ENCODE data around the gene CHAF1B.

Gene CHAF1B

GRCh38 chr21:36423771-36424433 lies 38.7 kb downstream of the CHAF1B start:
- H3K36me3 ChIP-seq (ENCODE audit: control insufficient read depth in 2 of 2, insufficient read depth in 2 of 2, low read length in 2 of 2) = no peaks in the 10 kb centered on the region
- H3K9me3 ChIP-seq (ENCODE audit: control insufficient read depth in 2 of 2, low read length in 2 of 2) = no peaks in the 10 kb centered on the region
- H3K4me3 ChIP-seq (ENCODE audit: low read length in 2 of 2) = no peak overlapping the region

GRCh38 chr21:36424592-36424991 lies 39.4 kb downstream of the CHAF1B start:
- H3K27ac ChIP-seq (ENCODE audit: low read depth in 2 of 2, low read length in 2 of 2) = no peak overlapping the region
- H3K9me3 ChIP-seq (ENCODE audit: control insufficient read depth in 2 of 2, low read length in 2 of 2) = no peaks in the 10 kb centered on the region
- H3K27me3 ChIP-seq (ENCODE audit: control insufficient read depth in 2 of 2, insufficient read depth in 2 of 2, low read length in 2 of 2) = no peaks in the 10 kb centered on the region
- no peaks in the 10 kb centered on the region for H3K4me1 ChIP-seq (ENCODE audit: control insufficient read depth in 2 of 2, insufficient read depth in 2 of 2, low read length in 2 of 2)
- H3K4me3 ChIP-seq (ENCODE audit: low read length in 2 of 2) = no peak overlapping the region
- no peaks in the 10 kb centered on the region for H3K36me3 ChIP-seq (ENCODE audit: control insufficient read depth in 2 of 2, insufficient read depth in 2 of 2, low read length in 2 of 2)
- H3K9ac ChIP-seq (ENCODE audit: low read depth in 1 of 2, low read length in 2 of 2) = no peak overlapping the region

More at GRCh38 chr21:36423771-36424433, 38.7 kb downstream of the CHAF1B start:
- Histone ChIP-seq H3K27ac (ENCODE audit: low read depth in 2 of 2, low read length in 2 of 2) (no peak overlapping the region), H3K27me3 (ENCODE audit: control insufficient read depth in 2 of 2, insufficient read depth in 2 of 2, low read length in 2 of 2) (no peaks in the 10 kb centered on the region), H3K4me1 (ENCODE audit: control insufficient read depth in 2 of 2, insufficient read depth in 2 of 2, low read length in 2 of 2) (no peaks in the 10 kb centered on the region), H3K9ac (ENCODE audit: low read depth in 1 of 2, low read length in 2 of 2) (no peak overlapping the region)

GRCh38 chr21:36425286-36425685 lies 40.1 kb downstream of the CHAF1B start:
- Histone ChIP-seq H3K4me3 (ENCODE audit: low read length in 2 of 2) (no peak overlapping the region), H3K9me3 (ENCODE audit: control insufficient read depth in 2 of 2, low read length in 2 of 2) (no peaks in the 10 kb centered on the region), H3K36me3 (ENCODE audit: control insufficient read depth in 2 of 2, insufficient read depth in 2 of 2, low read length in 2 of 2) (no peaks in the 10 kb centered on the region), H3K27me3 (ENCODE audit: control insufficient read depth in 2 of 2, insufficient read depth in 2 of 2, low read length in 2 of 2) (no peaks in the 10 kb centered on the region), H3K4me1 (ENCODE audit: control insufficient read depth in 2 of 2, insufficient read depth in 2 of 2, low read length in 2 of 2) (no peaks in the 10 kb centered on the region), H3K9ac (ENCODE audit: low read depth in 1 of 2, low read length in 2 of 2) (no peak overlapping the region), H3K27ac (ENCODE audit: low read depth in 2 of 2, low read length in 2 of 2) (no peak overlapping the region)

- Histone ChIP-seq H3K27ac (ENCODE audit: low read depth in 2 of 2, low read length in 2 of 2) (no peak overlapping the region), H3K4me3 (ENCODE audit: low read length in 2 of 2) (no peak overlapping the region), H3K4me1 (ENCODE audit: control insufficient read depth in 2 of 2, insufficient read depth in 2 of 2, low read length in 2 of 2) (no peaks in the 10 kb centered on the region), H3K36me3 (ENCODE audit: control insufficient read depth in 2 of 2, insufficient read depth in 2 of 2, low read length in 2 of 2) (no peaks in the 10 kb centered on the region), H3K27me3 (ENCODE audit: control insufficient read depth in 2 of 2, insufficient read depth in 2 of 2, low read length in 2 of 2) (no peaks in the 10 kb centered on the region), H3K9me3 (ENCODE audit: control insufficient read depth in 2 of 2, low read length in 2 of 2) (no peaks in the 10 kb centered on the region), H3K9ac (ENCODE audit: low read depth in 1 of 2, low read length in 2 of 2) (no peak overlapping the region)
These were observed 42.3 kb downstream of the CHAF1B start for GRCh38 chr21:36427502-36427901.

- Histone ChIP-seq H3K9me3 (ENCODE audit: control insufficient read depth in 2 of 2, low read length in 2 of 2) (no peaks in the 10 kb centered on the region), H3K27ac (ENCODE audit: low read depth in 2 of 2, low read length in 2 of 2) (no peak overlapping the region), H3K36me3 (ENCODE audit: control insufficient read depth in 2 of 2, insufficient read depth in 2 of 2, low read length in 2 of 2) (no peaks in the 10 kb centered on the region), H3K4me1 (ENCODE audit: control insufficient read depth in 2 of 2, insufficient read depth in 2 of 2, low read length in 2 of 2) (no peaks in the 10 kb centered on the region), H3K27me3 (ENCODE audit: control insufficient read depth in 2 of 2, insufficient read depth in 2 of 2, low read length in 2 of 2) (no peaks in the 10 kb centered on the region), H3K4me3 (ENCODE audit: low read length in 2 of 2) (no peak overlapping the region), H3K9ac (ENCODE audit: low read depth in 1 of 2, low read length in 2 of 2) (peak overlapping the region in 1 of 2 donors; percentile 41)
These were observed 43.7 kb downstream of the CHAF1B start for GRCh38 chr21:36428761-36429432.

GRCh38 chr21:36429947-36430546 lies 44.9 kb downstream of the CHAF1B start:
- no peaks in the 10 kb centered on the region for H3K36me3 ChIP-seq (ENCODE audit: control insufficient read depth in 2 of 2, insufficient read depth in 2 of 2, low read length in 2 of 2)
- no peaks in the 10 kb centered on the region for H3K27me3 ChIP-seq (ENCODE audit: control insufficient read depth in 2 of 2, insufficient read depth in 2 of 2, low read length in 2 of 2)
- H3K4me3 ChIP-seq (ENCODE audit: low read length in 2 of 2) = peak overlapping the region in 1 of 2 donors; percentile 51
- H3K27ac ChIP-seq (ENCODE audit: low read depth in 2 of 2, low read length in 2 of 2) = no peak overlapping the region
- no peak overlapping the region for H3K9ac ChIP-seq (ENCODE audit: low read depth in 1 of 2, low read length in 2 of 2)
- H3K4me1 ChIP-seq (ENCODE audit: control insufficient read depth in 2 of 2, insufficient read depth in 2 of 2, low read length in 2 of 2) = no peaks in the 10 kb centered on the region
- H3K9me3 ChIP-seq (ENCODE audit: control insufficient read depth in 2 of 2, low read length in 2 of 2) = no peaks in the 10 kb centered on the region

GRCh38 chr21:36430841-36431240 lies 45.6 kb downstream of the CHAF1B start:
- H3K4me1 ChIP-seq (ENCODE audit: control insufficient read depth in 2 of 2, insufficient read depth in 2 of 2, low read length in 2 of 2) = no peaks in the 10 kb centered on the region
- no peak overlapping the region for H3K9ac ChIP-seq (ENCODE audit: low read depth in 1 of 2, low read length in 2 of 2)
- no peak overlapping the region for H3K4me3 ChIP-seq (ENCODE audit: low read length in 2 of 2)
- no peaks in the 10 kb centered on the region for H3K27me3 ChIP-seq (ENCODE audit: control insufficient read depth in 2 of 2, insufficient read depth in 2 of 2, low read length in 2 of 2)
- H3K27ac ChIP-seq (ENCODE audit: low read depth in 2 of 2, low read length in 2 of 2) = no peak overlapping the region
- H3K36me3 ChIP-seq (ENCODE audit: control insufficient read depth in 2 of 2, insufficient read depth in 2 of 2, low read length in 2 of 2) = no peaks in the 10 kb centered on the region
- no peaks in the 10 kb centered on the region for H3K9me3 ChIP-seq (ENCODE audit: control insufficient read depth in 2 of 2, low read length in 2 of 2)

GRCh38 chr21:36431252-36431651 lies 46.1 kb downstream of the CHAF1B start:
- Histone ChIP-seq H3K9ac (ENCODE audit: low read depth in 1 of 2, low read length in 2 of 2) (no peak overlapping the region), H3K4me3 (ENCODE audit: low read length in 2 of 2) (no peak overlapping the region), H3K4me1 (ENCODE audit: control insufficient read depth in 2 of 2, insufficient read depth in 2 of 2, low read length in 2 of 2) (no peaks in the 10 kb centered on the region), H3K27ac (ENCODE audit: low read depth in 2 of 2, low read length in 2 of 2) (no peak overlapping the region), H3K36me3 (ENCODE audit: control insufficient read depth in 2 of 2, insufficient read depth in 2 of 2, low read length in 2 of 2) (no peaks in the 10 kb centered on the region), H3K27me3 (ENCODE audit: control insufficient read depth in 2 of 2, insufficient read depth in 2 of 2, low read length in 2 of 2) (no peaks in the 10 kb centered on the region), H3K9me3 (ENCODE audit: control insufficient read depth in 2 of 2, low read length in 2 of 2) (no peaks in the 10 kb centered on the region)

- Histone ChIP-seq H3K4me3 (ENCODE audit: low read length in 2 of 2) (no peak overlapping the region), H3K9me3 (ENCODE audit: control insufficient read depth in 2 of 2, low read length in 2 of 2) (no peaks in the 10 kb centered on the region), H3K27ac (ENCODE audit: low read depth in 2 of 2, low read length in 2 of 2) (no peak overlapping the region), H3K4me1 (ENCODE audit: control insufficient read depth in 2 of 2, insufficient read depth in 2 of 2, low read length in 2 of 2) (no peaks in the 10 kb centered on the region), H3K36me3 (ENCODE audit: control insufficient read depth in 2 of 2, insufficient read depth in 2 of 2, low read length in 2 of 2) (no peaks in the 10 kb centered on the region), H3K9ac (ENCODE audit: low read depth in 1 of 2, low read length in 2 of 2) (no peak overlapping the region), H3K27me3 (ENCODE audit: control insufficient read depth in 2 of 2, insufficient read depth in 2 of 2, low read length in 2 of 2) (no peaks in the 10 kb centered on the region)
These were observed 48.0 kb downstream of the CHAF1B start for GRCh38 chr21:36433059-36433709.

GRCh38 chr21:36434144-36434543 lies 49.0 kb downstream of the CHAF1B start:
- Histone ChIP-seq H3K4me3 (ENCODE audit: low read length in 2 of 2) (no peak overlapping the region), H3K4me1 (ENCODE audit: control insufficient read depth in 2 of 2, insufficient read depth in 2 of 2, low read length in 2 of 2) (no peaks in the 10 kb centered on the region), H3K27me3 (ENCODE audit: control insufficient read depth in 2 of 2, insufficient read depth in 2 of 2, low read length in 2 of 2) (no peaks in the 10 kb centered on the region), H3K36me3 (ENCODE audit: control insufficient read depth in 2 of 2, insufficient read depth in 2 of 2, low read length in 2 of 2) (no peaks in the 10 kb centered on the region), H3K9me3 (ENCODE audit: control insufficient read depth in 2 of 2, low read length in 2 of 2) (no peaks in the 10 kb centered on the region), H3K9ac (ENCODE audit: low read depth in 1 of 2, low read length in 2 of 2) (no peak overlapping the region), H3K27ac (ENCODE audit: low read depth in 2 of 2, low read length in 2 of 2) (no peak overlapping the region)
